NCI-H82 (cell line): ENCODE results near the gene C6orf120.

ENCODE experiments used
- DNase-seq: peaks from one replicate; lab custom pipeline; 2025; lab: John Stamatoyannopoulos, UW

Gene C6orf120

DNA sequence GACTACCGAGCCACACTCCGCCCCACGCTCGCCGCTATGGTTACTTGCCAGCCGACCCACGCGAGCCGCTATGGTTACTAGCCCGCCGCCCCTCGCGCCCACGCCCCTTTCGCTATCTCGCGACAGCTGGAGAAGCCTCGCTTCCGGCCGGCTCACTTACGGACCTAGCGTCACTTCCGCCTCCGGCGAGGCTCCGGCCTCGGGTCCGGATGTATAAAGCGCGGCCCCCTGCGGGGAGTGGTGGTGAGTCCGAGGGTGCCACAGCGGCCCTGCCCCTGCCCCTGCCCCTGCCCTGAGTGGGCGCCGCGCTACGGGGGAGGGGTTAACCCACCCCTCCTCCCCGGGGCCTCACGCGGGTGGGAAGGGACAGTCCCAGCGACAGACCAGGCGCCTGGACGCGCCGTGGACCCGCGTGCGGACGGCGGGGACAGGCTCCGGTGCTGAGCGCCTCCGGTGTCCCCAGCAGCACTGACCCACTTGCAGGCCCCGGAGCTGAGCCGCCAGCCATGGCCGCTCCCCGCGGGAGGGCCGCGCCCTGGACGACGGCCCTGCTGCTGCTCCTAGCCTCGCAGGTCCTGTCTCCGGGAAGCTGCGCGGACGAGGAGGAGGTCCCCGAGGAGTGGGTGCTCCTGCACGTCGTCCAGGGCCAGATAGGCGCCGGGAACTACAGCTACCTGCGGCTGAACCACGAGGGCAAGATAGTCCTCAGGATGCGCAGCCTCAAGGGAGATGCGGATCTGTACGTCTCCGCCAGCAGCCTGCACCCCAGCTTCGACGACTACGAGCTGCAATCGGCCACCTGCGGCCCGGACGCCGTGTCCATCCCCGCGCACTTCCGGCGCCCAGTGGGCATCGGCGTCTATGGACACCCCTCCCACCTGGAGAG, at the start of gene C6orf120, which contains the start of gene WDR27:
TSS of gene C6orf120 (plus strand) at position 173 of the 886 bp plus-strand sequence. CDS start at position 507, 334 bp downstream.
TSS of gene WDR27 (minus strand) at position 76 of the 886 bp plus-strand sequence. CDS start 13,024 bp downstream, outside the sequence.
- peak; percentile 98 for DNase-seq

DNA sequence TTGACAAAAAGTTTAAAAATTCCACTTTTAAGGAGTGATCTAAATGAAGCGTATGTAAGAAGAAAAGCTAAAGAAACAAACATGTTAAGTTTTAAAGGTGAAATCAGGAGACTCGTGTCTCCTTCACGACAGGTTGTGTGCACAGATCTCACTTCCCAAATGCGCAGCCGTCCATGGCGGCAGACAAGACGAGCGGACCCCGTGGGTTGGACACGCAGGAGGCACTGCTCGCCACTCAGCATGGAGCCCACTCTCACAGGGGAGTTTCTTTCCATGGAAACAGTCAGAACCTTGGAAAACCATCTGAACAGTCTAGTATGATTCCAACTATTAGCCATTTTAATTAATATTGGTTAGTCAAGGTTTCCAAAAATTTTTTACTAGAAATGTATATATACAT, 49.0 kb upstream of the C6orf120 start:
- DNase-seq = no peak

DNA sequence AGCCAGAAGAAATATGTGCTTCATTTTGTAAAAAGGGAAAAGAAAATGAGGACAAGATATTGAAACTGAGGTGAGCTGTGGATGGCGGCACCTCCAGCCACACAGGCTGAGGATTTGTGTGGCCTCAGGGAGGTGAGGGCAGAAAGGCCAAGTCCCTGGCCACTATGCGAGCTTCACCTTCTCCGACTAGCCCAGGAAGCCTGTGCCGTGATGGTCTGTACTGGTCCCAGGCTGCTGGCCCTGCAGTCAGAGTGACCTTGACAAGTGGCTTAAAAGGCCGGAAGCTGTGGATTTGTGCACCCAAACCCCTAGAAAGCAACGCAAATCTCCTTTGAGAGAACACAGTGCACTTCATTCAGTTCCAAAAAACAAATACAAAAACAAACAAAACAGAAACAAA, 48.2 kb upstream of the C6orf120 start:
- DNase-seq = no peak

DNA sequence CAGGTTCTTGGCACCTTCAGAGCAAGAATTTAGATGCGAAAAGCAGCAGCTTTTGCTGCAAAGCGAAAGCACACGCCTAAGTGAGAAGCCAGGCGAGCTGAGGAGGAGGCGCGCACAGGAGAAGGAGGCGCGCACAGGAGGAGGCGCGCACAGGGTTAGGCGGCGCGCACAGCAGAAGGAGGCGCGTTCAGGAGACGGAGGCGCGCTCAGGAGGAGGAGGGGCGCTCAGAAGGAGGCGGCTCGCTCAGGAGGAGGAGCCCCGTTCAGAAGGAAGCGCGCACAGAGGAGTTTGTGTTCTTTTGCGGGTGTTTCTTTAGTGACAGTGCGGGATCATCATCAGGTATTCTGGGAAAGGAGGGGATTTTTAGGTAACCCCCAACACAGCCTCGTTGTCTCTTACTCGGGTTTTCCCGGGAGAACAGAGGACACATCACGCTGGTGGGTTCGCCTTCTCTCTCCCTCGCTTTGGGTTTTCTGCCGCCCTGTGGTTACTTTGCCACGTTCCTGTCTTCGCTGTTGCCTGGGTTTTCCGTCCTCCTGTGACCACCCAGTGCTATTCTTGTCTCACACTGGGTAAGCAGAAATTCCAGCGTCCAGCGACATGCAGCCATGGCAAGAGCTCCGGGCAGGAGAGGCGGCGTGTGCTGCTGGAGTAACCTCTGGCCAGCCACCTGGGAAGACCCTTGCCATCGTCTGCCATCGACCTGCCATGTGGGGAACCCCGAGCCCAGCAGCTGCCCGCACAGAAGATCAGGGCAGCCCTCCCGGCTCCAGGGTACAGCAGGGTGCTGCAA, 47.1 kb upstream of the C6orf120 start:
- peak; percentile 63 for DNase-seq

DNA sequence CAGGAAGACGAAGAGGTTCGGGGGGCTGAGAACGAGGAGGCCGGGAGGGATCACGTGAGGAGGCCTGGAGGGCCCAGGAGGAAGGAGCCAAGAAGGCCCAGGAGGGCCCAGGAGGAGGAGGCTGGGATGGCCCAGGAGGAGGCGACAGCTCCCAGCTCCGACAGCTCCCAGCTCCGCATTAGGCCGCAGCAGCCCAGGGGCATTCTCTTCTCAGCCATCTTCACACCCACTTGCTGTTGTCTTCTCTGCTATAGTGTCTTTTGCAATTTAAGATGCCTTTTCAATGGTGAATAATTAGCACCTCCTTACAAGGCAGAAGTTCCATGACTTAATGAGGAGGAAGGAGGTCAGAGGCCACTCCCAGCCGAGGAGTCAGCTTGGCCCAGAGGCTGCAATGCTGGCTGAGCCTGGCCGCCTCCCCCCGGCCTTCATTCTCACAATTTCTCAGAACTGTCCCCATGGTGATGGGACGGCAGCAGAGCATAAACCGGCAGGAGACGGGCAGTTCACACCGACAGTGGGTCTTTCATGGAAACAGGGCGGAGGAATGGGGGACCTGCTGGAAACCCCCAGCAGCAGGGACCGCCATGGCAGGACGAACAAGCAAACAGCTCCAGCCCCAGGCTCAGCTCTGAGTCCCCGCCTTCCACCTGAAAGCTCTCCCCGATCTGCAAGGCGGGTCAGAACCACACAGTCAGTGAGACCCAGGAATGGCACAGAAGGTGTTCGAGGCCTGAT, 45.2 kb upstream of the C6orf120 start:
- no peak for DNase-seq

DNA sequence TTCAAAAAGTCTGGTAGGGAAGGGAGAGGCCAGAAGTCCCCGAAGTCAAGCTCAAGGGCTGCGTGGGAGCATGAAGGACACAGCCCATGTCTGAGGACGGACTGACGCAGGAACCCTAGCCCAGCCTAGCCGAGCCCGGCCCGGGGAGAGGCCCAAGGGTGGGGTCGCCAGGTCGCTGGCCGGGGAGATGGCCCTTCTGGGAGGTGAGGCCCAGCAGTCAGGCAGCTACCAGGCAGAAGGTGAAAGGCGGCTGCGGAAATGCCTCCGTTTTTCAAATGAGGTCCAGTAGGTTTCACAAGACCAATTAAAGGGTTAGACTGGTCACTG, 44.7 kb upstream of the C6orf120 start:
- DNase-seq = no peak

DNA sequence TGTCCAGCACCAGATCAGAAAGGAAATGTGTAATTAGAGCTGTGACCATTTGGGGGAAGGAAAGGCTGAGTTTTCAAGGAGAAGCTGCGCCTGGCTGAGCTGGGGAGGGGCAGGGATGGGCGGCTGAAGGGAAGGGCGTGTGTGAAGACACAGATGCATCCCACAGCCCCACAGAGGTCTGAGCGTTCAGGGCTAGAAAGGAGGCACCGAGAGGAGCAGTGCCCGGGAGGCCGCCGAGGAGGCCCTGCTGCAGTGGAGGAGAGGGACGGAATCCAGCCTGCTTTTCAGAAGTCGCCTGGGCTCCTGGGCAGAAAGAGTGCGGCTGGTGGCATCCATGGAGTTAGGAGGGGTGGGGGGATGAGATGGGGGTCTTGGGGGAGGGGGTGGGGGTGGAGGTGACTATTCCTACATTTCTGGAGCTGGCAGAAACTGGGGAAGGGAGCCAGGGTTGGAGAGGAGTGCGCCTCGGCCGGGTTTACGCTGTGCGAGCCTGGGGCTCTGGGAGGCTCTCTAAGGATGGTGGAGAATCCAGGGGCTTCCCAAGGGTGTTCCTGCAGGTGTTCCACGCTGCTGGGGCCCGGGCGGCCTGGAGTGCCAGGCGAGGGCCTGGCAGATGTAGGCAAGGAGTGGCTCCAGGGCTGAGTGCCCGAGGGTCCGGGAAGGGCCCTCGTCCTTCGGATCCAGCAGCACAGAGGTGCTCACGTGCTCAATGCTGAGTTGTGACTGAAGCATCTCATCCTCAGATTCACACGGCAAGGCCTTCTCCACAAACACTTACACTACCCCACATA, 41.9 kb upstream of the C6orf120 start:
- no peak for DNase-seq

DNA sequence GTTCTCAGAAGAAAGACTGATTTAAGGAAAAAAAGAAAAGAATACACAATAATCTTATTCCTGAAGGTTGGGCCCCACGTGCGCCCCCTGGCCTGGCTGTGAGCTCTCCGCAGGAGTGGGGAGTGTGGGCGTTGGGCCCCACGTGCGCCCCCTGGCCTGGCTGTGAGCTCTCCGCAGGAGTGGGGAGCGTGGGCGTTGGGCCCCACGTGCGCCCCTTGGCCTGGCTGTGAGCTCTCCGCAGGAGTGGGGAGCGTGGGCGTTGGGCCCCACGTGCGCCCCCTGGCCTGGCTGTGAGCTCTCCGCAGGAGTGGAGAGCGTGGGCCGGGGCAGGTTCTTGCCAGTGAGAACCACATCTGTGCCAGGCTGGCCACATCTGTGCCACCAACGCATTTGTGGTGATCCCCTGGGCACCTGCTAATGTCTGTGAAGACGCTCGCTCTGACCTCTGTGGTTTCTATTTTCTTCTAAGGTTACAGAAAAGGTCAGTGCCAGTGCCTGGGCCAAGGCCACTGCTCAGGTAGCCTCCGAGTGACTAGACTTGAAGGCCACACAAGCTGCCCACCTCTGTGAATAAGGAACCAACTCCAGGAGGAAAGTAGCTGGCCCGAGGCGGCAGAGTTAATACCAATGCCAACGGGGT, 41.1 kb upstream of the C6orf120 start:
- no peak for DNase-seq

DNA sequence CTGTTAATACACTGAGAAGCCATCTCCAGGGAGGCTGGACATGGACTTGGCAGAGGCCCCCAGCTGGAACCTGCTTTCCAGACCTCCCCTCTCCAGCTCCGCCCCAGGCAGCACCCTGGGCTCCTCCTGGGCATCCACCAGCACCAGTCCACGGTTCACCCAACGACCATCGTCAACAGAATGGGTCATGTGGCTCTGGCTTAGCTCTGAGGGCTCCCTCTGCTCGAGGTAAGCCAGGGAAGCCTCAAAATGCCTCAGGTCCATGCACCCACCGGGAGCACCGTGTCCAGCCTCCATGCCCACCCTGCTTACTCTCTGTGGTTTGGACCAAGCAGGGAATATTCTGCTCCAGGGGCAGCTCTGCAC, 40.6 kb upstream of the C6orf120 start:
- no peak for DNase-seq

DNA sequence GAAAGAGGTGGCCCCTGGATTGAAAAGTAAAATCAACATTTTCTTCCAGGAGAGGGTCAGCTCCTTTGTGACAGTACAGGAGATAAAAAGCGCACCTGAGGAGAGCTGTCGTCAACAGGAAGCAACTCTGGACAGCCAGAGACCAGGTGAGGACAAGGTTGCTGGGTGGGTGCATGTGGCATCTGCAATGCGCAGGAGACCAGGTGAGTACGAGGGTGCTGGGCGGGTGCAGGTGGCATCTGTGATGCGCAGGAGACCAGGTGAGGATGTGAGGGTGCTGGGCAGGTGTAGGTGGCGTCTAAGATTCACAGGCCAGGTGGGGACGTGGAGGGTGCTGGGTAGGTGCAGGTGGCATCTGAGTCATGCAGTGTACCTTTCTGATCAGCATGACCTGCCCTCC, 38.5 kb upstream of the C6orf120 start:
- no peak for DNase-seq

DNA sequence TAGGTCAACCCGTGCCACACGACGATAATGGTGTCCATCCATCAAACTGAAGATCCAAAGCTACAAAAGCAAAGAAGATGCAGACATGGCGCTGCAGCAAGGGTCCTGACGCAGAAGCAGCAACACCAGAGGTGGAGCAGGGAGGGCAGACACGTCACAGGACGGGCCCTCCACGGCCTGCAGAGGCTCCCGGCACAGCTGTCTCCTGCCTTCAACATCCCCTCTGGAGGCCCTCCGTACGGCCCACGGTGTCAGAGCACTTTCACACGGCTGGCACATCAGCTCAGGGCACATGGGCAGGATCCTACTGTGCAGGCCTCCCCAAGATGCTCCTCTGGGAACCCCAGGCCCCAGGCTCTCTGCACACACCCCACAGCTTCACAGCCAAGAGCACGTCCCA, 37.7 kb upstream of the C6orf120 start:
- no peak for DNase-seq

DNA sequence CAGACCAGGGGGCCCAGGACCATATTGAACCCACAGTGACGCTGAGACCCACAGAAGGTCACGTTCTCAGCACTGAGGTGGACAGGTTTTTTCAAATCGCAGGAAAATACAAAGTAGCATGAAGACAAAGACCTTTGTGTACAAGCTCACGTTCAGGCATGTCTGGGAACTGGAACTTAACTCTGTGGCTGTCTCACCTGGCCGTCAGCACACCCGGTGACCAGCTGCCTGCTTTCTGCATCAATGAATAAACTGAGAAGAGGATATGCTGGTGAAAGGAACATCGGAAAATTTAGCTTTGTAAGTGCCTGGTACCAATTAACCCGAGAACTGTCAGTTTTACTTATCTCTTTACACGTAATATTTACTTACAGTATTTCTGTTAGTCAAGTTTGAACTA, 36.6 kb upstream of the C6orf120 start:
- no peak for DNase-seq

DNA sequence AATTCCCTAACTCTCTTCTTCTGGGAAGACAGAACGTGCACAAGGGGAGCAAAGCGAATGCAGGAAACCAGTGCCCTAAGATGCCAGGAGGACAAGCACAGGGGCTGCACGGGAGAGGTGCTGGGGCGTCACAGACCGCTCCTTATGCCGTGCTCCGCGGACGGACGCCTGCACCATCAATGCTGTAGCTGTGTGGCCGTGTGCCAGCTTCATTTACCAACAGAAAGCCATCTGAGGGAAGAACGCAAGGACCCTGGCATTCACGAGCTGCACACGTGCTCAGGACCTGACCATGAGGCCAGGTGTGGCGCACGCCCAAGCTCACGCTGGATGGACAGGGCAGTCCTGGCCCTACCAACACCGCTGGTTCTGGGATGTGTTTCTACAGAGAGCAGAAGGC, 35.5 kb upstream of the C6orf120 start:
- no peak for DNase-seq

DNA sequence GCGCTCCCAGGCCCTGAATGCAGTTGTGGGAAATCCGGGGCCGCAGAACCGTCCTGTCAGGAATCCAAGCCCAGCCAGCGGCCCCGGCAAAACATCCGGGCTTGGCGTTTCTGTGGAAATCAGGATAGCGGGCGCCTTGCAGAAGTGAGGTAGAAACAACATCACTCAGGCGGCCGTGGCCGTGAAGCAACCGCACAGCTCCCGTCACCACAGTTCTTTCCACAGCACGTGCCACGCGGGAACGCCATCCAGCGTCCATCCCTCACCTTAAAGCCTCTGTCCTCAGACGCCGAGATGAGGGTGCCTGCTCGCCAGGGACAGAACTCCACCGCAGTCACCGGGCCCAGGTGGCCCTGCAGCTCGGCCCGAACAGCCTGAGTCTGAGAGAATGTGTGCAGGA, 34.2 kb upstream of the C6orf120 start:
- DNase-seq = no peak

DNA sequence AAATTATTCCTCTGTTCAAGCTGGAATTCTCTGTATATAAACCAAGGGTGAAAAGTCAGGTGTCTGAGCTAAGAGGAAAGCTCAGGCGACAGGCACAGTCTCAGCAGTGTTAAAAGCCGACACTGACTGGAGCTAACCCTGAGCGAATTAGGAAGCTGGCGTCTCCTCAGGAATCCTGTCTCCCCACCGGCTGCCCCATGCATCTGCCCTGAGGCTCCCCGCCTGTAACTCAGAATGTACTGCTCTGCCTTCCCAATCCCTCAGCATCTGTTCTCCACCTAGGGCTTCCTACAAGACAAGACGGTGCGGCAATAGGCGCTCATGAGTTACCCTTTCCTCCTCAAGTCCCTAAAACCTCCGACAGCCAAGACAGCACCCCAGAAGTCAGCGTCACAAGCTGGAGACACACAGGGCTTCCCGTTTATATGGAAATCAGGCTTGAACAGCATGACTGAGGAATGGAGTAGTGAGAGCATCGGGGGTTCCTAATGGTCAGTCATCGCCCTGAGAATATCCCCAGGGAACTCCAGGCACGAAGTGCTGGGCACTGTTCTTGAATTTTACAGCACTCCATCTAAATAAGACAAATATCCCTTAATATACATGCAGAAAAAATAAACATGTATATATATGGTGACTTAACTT, 33.6 kb upstream of the C6orf120 start:
- no peak for DNase-seq

DNA sequence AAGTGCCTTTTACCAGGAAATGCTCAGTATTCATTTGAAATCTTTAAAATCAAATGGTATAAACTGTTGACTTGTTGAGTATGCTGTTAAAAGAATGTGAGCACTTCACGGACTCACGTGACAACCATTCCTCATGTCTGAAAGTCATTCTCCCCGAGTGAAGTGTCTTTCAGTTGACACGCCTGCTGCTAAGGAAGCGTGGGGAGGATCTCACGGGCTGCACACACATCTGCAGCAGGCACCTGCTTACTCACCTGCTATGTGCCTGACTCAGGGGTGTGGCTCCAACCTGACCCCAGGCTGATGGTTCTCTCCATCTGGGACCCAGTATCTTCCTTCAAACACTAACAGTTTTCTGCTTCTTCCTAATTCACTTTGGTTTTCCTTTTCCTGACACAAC, 32.8 kb upstream of the C6orf120 start:
- no peak for DNase-seq

DNA sequence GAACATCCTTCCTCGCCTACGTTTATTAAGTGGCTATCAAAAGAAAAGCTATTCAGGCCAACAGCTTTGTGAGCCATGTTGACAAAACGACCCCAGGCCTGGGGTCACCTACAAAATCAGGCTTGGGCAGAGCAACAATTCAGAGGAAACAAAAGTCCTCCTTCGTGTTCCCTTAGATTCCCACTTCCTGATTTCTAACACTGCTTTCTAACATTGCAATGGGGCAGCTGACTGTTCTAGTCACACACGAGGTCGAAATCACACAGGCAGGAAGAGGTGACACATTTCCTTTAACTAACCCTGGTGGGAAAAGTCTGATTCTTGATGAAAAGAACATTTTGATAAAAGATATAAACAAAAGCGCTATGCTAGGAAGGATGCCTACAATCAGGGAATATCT, 32.0 kb upstream of the C6orf120 start:
- DNase-seq = no peak

DNA sequence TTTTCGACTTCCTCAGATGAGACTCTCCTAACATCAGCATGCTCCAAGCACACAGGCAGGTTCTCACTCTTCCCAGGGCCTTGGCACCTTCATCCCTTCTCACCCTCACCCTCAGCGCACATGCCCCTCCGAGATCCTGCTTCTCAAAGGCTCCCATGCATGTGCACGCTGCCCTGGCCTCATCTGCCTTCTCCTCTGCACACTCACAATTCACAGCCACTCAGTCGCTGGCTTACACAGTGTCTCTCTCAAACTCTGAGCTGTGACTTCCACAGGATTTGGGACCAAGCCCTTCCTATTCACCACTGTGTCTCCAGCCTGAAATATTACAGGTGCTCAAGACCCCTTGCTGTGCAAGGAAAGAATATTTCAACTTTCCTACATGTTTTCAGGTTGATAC, 30.4 kb upstream of the C6orf120 start:
- DNase-seq = no peak

DNA sequence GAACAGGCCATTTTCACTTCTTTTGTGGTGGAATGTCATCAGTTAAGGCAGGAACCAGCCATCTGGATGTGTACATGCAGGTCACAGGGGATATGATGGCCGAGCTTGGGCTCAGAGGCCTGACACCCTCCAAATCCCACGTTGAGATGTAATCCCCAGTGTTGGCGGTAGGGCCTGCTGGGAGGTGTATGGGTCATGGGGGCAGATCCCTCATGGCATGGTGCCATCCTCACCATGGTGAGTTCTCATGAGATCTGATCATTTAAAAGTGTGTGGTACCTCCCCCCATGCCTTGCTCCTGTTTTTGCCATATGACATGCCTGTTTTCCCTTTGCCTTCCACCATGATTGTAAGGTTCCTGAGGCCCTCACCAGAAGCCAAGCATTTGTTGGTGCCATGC, 26.9 kb upstream of the C6orf120 start:
- no peak for DNase-seq

DNA sequence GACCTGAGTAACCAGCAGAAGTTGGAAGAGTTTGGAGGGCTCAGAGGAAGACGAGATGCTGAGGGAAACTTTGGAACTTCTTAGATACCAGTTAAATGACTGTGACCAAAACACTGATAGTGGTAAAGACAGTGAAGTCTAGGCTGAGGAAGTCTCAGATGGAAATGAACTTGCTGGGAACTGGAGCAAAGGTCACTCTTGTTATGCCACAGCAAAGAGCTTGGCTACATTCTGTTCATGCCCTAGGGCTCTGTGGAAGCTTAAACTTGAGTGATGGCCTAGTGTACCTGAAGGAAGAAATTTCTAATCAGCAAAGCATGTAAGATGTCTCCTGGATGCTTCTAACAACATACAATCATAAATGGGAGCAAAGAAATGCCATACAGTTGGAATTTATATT, 24.8 kb upstream of the C6orf120 start:
- DNase-seq = no peak

DNA sequence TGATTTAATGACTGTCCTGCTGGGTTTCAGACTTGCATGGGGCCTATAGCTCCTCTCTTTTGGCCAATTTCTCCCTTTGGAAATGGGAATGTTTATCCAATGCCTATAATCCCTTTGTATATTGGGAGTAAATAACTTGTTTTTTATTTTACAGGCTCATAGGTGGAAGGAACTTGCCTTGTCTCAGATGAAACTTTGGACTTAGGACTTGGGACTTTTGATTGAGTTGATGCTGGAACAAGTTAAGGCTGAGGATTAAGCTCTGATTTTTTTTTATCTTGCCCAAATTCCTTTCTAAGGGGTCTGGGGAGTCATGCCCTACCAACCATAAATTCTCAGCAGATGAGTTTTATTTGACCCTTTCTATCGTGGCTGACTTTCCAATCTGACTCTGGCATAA, 23.6 kb upstream of the C6orf120 start:
- DNase-seq = no peak
